Stimulated activated CD4-positive, alpha-beta T cell treated with anti-CD3 and anti-CD28 coated beads, Interleukin-4, amount 100 ng/mL, for 48 hours (primary cell): ENCODE measurements around the gene AATK.

Experiments
- DNase-seq, 2 donors: peaks; one replicate each; pipeline ENCODE4 v3.0.0-alpha.2; 2020; ENCODE audit warnings: low read depth in 2 of 2

The AATK gene

GRCh38 chr17:81143717-81144422 lies 22.2 kb downstream of the AATK start:
- no peak for DNase-seq

GRCh38 chr17:81143200-81143527 lies 22.9 kb downstream of the AATK start:
- no peak for DNase-seq

- DNase-seq: peak; percentile 45 to 47
These were observed 23.5 kb downstream of the AATK start for GRCh38 chr17:81142301-81143199.

- no peak for DNase-seq
These were observed 25.3 kb downstream of the AATK start for GRCh38 chr17:81140695-81141094.

- no peak for DNase-seq
These were observed 26.0 kb downstream of the AATK start for GRCh38 chr17:81140018-81140417.

- DNase-seq: no peak
These were observed 26.6 kb downstream of the AATK start for GRCh38 chr17:81139428-81139827.

- DNase-seq: no peak
These were observed 27.5 kb downstream of the AATK start for GRCh38 chr17:81138500-81138899.

GRCh38 chr17:81138083-81138482 lies 27.9 kb downstream of the AATK start:
- no peak for DNase-seq

- no peak for DNase-seq
These were observed 28.8 kb downstream of the AATK start for GRCh38 chr17:81137248-81137647.

GRCh38 chr17:81136366-81136765 lies 29.7 kb downstream of the AATK start:
- no peak for DNase-seq

- no peak for DNase-seq
These were observed 30.3 kb downstream of the AATK start for GRCh38 chr17:81135505-81136278.

GRCh38 chr17:81134064-81134781 lies 31.8 kb downstream of the AATK start:
- no peak for DNase-seq

GRCh38 chr17:81132770-81133723 lies 33.0 kb downstream of the AATK start:
- no peak for DNase-seq

- no peak for DNase-seq
These were observed 33.9 kb downstream of the AATK start for GRCh38 chr17:81132197-81132540.

GRCh38 chr17:81131486-81132196 lies 34.4 kb downstream of the AATK start:
- no peak for DNase-seq

- DNase-seq: no peak
These were observed 35.3 kb downstream of the AATK start for GRCh38 chr17:81130385-81131361.

GRCh38 chr17:81129711-81130367 lies 36.2 kb downstream of the AATK start:
- DNase-seq: no peak

GRCh38 chr17:81129289-81129688 lies 36.7 kb downstream of the AATK start:
- DNase-seq: no peak
